AG20443 (cell line): ENCODE measurements around the gene NLRP12.
A peak's percentile ranks its signal among the peaks of the same experiment; 100 is the strongest.
"Not testable (repeated sequence)": the region's sequence is repeated elsewhere in the genome, so short reads cannot be mapped to it uniquely, and the experiment has no call there.

Source experiments
- DNase-seq: peaks from one replicate; pipeline ENCODE4 v3.0.0; 2012; ENCODE audit warnings: low spot score, mixed read lengths

Gene NLRP12

GRCh38 chr19:53838446-53838845 is 14.3 kb upstream of the NLRP12 start:
- not testable (repeated sequence) for DNase-seq

- not testable (repeated sequence) for DNase-seq
These were observed 8.7 kb upstream of the NLRP12 start for GRCh38 chr19:53832861-53833260.

GRCh38 chr19:53828531-53828930 is 4.4 kb upstream of the NLRP12 start:
- no peak for DNase-seq

DNA sequence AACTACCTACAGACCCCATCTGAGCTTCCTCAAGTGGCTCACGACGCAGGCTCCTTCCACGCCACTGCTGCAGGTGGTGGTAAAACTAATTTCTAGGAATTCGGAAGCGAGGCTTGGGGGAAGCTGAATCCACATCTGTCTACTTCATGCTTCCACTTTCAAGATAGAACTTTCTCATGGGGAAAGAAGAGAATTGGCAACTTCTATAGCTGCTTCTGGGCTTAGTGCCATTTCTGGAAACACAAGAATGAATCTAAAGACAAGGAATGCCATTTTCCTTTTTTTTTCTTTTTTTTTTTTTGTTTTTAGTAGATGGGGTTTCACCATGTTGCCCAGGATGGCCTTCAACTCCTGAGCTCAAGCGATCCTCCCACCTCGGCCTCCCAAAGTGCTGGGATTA is 2.8 kb upstream of the NLRP12 start:
- peak; percentile 12 for DNase-seq

DNA sequence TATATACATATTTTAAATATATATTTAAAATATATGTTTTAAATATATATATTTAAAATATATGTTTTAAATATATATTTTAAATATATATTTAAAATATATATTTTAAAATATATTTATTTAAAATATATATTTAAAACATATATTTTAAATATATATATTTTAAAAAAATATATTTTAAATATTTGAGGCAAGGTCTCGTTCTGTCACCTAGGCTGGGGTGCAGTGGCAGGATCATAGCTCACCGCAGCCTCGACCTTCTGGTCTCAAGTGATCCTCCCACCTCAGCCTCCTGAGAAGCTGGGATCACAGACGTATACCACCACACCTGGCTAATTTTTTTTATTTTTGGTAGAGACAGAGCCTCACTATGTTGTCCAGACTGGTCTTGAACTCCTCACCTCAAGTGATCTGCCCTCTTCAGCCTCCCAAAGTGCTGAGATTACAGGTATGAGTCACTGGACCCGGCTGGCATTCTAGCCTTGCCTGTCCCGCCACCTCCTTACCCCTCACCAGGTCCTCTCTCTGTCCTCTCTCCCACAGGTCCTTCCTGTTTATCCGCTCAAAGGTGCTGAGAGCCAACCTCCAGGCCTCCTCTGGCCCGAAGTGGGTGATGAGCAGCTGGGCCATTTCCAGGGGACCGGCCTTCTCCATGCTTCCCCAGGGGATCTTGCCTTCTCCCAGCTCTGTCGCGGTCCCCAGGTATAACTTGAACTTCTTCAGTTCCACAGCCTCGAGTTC is 564 bp downstream of the NLRP12 start:
- DNase-seq: no peak

DNA sequence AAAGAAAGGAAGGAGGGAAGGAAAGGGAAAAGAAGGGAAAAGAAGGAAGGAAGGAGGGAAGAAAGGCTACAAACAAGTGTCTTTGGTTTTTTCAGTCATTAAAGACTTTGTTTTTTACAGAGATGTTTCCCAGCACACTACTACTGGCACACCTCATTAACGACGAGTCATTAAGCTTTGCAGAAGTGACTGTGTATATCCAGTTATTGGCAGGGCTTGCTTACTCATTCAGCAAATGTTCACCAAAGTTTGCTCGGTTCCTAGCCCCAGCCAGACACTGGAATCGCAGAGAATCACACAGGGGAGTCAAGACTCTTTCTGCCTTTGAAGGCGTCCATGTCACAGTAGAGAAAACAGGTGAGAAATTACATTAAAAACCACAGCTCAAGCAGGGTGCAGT is 4.3 kb downstream of the NLRP12 start:
- no peak for DNase-seq

DNA sequence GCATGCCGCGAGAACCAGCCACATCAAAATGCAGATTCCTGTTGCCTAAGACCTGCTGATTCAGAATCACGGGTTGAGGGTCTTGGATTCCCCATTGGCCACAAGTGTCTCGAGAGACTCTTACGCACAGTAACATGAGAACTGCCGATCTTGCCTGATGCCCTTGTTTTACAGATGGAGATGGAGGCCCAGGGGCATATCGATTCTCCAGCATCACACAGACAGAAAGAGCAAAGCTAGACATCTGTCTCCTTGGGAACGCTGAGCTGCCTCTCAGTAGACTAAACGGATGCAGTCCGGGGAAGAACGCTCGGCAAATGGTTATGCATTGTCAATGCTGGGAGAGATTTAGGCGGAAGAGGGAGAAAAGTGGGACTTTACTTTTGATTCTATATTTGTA is 5.4 kb downstream of the NLRP12 start:
- no peak for DNase-seq

- peak; percentile 50 for DNase-seq
These were observed 10.1 kb downstream of the NLRP12 start for GRCh38 chr19:53813996-53814395.

GRCh38 chr19:53812335-53812734 is 11.8 kb downstream of the NLRP12 start:
- DNase-seq: no peak

- DNase-seq: no peak
These were observed 13.2 kb downstream of the NLRP12 start for GRCh38 chr19:53810891-53811290.

DNA sequence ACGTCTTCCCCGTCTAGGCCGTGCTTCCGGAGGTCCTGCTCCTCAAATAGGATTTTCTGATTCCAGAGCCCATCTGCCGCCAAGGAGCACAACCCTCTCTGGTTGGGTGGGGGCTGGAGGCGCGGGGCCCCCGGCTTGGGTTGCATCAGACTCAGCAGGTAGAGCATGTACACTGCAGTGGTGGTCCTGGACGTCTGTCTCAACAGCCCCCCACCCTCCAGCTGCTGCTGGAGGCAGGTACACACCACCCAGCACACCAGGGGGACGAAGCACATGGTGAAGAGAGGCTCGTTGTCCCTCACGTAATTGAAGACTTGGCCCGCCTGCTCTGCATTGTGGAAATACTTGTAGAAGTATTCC is 13.9 kb downstream of the NLRP12 start:
- DNase-seq: no peak

GRCh38 chr19:53809518-53810186 is 14.5 kb downstream of the NLRP12 start:
- no peak for DNase-seq

GRCh38 chr19:53808710-53809125 is 15.4 kb downstream of the NLRP12 start:
- DNase-seq: peak; percentile 61

DNA sequence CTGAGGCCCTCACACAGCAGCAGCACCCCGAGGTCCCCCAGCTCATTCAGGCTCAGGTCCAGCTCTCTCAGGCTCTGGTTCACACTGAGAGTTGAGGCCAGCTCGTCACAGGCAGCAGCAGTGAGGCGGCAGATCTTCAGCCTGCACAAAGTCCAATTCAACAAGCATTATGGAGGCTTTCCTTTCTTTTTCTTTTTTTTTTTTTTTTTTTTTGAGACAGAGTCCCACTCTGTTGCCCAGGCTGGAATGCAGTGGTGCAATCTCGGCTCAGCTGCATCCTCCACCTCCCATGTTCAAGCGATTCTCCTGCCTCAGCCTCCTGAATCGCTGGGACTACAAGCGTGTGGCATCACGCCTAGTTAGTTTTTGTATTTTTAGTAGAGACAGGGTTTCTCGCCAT is 22.9 kb downstream of the NLRP12 start:
- no peak for DNase-seq

GRCh38 chr19:53795019-53795418 is 29.1 kb downstream of the NLRP12 start:
- no peak for DNase-seq

GRCh38 chr19:53792721-53793433 is 31.2 kb downstream of the NLRP12 start:
- DNase-seq: peak; percentile 94

DNA sequence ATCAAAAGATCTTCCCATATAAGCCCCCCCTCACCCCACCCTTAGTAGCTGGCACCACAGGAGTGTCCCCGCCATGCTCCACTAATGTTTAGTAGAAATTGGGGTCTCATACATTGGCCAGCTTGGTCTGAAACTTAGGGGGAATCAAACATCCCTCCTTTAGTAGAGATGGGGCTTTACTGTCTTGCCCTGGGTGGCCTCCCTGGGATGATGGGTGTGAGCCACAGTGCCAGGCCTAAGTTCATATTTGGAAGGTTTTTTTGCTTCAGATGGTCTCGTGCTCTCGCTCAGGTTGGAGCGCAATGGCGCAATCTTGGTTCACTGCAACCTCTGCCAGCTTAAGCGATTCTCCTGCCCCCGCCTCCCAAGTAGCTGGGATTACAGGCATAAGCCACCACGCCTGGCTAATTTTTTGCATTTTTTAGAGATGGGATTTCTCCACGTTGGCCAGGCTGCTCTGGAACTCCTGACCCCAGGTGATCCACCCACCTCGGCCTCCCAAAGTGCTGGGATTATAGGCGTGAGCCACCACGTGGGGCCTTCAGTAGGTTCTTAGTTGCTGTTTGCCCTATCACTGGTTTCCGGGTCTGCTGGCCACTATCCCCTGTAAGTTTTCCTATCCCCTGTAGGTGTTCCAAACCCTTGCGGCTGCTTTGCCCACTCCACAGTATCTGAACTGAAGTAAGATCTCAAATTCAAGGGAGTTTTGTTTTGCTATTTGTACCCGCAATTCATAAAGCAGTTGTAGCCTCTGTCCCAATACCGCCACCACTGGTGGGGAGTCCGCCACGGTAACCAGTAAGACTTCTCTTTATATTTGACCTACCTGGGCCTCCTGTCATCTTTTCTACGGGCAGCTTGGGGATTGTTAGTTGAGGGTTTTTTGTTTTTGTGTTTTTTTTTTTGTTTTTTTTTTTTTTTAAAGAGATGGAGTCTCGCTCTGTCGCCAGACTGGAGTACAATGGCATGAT is 34.1 kb downstream of the NLRP12 start:
- DNase-seq: no peak

DNA sequence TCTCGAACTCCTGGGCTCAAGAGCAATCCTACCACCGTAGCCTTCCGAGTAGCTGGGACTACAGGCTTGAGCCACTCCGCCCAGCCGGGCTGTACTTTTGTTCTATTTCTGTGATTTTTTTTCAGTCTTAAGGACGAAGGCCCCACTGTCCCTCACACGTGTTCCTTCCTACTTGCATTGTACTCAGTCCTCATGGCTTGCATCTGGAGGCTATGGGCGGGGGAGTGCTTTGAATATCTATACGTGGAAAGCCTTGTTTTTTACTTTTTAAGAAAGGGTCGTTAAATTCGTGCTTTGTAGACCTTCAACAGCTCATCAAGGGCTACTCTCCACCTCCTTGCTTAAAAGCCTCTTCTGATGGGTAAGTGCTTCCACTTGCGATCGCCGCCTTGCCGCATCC is 36.8 kb downstream of the NLRP12 start:
- DNase-seq: no peak

GRCh38 chr19:53786744-53787143 is 37.4 kb downstream of the NLRP12 start:
- DNase-seq: no peak

GRCh38 chr19:53785196-53785889 is 38.8 kb downstream of the NLRP12 start:
- no peak for DNase-seq

DNA sequence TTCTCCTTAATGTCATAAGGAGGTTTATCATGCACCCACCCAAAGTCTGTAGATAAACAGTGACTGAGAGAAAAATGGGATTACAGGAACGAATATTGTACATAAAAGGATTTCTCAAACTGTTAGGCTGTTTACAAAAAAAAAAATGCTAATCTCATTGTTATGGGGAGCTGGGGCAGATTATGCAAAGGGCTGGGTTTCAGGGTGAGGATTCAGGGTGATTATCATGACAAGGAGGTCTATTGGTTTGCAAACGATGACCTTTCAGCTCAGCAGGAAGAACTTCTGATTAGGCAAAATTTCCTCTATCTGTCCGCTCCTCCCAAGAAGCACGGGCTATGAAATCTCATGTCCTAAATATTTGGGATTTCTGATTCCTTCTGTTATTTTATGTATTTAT is 41.4 kb downstream of the NLRP12 start:
- DNase-seq: no peak
